Esophagus muscularis mucosa (tissue), 3 donors: ENCODE data around the gene GLG1.

Experiments
- POLR2A ChIP-seq: fragments of 450-650 bp; IDR thresholded peaks from one replicate; pipeline ENCODE4 v1.6.1; 2017; ENCODE audit warnings: antibody characterized with exemption, moderate library complexity, mild to moderate bottlenecking, low read depth
- POLR2AphosphoS5 ChIP-seq, 2 donors: sonication (generic); formaldehyde crosslinking; IDR thresholded peaks; one replicate each; pipeline ENCODE4 v1.6.1; 2017; ENCODE audit warnings: antibody characterized with exemption in 2 of 2
- TF ChIP-seq, protein P1 (sequence below), 3 experiments: fragments of 200-600 bp in 2 of 3; fragments of 450-650 bp in 1 of 3; sonication (generic) in 2 of 3; IDR thresholded peaks; one replicate each; pipeline ENCODE4 v1.5.1; 2017 to 2019; ENCODE audit warnings: antibody characterized with exemption in 3 of 3, mild to moderate bottlenecking in 2 of 3, moderate library complexity in 1 of 3

DNA sequence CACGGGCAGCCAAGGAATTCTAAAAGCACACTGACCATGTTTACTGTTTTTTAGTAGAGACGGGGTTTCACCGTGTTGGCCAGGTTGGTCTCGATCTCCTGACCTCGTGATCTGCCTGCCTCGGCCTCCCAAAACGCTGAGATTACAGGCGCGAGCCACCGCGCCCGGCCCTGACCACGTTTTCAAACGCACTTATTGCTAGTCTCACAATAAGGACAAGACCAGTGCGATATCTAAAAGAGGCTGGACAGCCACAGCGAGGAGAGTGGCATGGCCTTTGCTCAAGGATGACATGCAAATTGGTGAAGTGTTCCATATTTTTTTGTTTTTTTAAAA is 150.7 kb downstream of the GLG1 start:
- TF ChIP-seq POLR2A (no peak), POLR2AphosphoS5 (IDR thresholded peaks at IDR 0.05) (no peak)
- TF ChIP-seq, protein P1, sequence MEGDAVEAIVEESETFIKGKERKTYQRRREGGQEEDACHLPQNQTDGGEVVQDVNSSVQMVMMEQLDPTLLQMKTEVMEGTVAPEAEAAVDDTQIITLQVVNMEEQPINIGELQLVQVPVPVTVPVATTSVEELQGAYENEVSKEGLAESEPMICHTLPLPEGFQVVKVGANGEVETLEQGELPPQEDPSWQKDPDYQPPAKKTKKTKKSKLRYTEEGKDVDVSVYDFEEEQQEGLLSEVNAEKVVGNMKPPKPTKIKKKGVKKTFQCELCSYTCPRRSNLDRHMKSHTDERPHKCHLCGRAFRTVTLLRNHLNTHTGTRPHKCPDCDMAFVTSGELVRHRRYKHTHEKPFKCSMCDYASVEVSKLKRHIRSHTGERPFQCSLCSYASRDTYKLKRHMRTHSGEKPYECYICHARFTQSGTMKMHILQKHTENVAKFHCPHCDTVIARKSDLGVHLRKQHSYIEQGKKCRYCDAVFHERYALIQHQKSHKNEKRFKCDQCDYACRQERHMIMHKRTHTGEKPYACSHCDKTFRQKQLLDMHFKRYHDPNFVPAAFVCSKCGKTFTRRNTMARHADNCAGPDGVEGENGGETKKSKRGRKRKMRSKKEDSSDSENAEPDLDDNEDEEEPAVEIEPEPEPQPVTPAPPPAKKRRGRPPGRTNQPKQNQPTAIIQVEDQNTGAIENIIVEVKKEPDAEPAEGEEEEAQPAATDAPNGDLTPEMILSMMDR (IDR thresholded peaks at IDR 0.05): no peak
